ENCODE measurements around the gene PITHD1.
"Not testable (repeated sequence)": the region's sequence is repeated elsewhere in the genome, so short reads cannot be mapped to it uniquely, and the experiment has no call there.

PITHD1 gene

GRCh38 chr1:23827717-23828116 lies 49.5 kb downstream of the PITHD1 start:
- no peak for DNase-seq

- DNase-seq = not testable (repeated sequence)
Observed at GRCh38 chr1:23834156-23834555, 55.9 kb downstream of the PITHD1 start.

GRCh38 chr1:23836037-23836436 lies 57.8 kb downstream of the PITHD1 start:
- DNase-seq = no peak
